ENCODE data around the gene MPRIP. TPM values are rescaled to one million over a fixed set of nuclear protein-coding genes. Genes with fewer than 3 reads are reported as not detected.
"Not testable (repeated sequence)": the region's sequence is repeated elsewhere in the genome, so short reads cannot be mapped to it uniquely, and the experiment has no call there.

The MPRIP gene
- polyA plus RNA-seq, 1 donor from 2014 or later: 47.3 TPM

DNA sequence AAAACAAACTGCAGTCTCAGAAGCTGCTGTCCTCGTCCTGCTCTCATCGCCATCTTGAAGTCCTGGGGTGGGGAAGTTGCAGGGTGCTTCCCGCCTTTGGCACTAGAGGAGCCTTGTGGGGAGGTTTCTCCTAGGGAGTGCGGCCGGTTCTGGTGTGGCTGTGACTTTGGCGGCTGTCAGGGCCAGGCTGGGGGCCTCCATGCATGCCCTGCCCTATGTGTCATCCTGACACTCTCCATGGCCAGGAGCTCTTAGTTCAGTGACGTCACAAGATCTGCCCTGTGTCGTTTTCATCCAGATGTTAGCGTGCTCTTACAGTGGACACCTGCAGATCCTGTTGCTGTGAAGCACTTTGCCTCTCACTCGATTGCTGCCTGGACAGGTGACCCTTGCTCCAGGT, 114.3 kb downstream of the MPRIP start:
- no peak overlapping the region for H3K4me3 ChIP-seq (ENCODE audit: low read length)
- H3K79me2 ChIP-seq (replicated peaks; ENCODE audit: insufficient read depth, low read length): no peaks in the 10 kb centered on the region
- TF ChIP-seq, protein P1, sequence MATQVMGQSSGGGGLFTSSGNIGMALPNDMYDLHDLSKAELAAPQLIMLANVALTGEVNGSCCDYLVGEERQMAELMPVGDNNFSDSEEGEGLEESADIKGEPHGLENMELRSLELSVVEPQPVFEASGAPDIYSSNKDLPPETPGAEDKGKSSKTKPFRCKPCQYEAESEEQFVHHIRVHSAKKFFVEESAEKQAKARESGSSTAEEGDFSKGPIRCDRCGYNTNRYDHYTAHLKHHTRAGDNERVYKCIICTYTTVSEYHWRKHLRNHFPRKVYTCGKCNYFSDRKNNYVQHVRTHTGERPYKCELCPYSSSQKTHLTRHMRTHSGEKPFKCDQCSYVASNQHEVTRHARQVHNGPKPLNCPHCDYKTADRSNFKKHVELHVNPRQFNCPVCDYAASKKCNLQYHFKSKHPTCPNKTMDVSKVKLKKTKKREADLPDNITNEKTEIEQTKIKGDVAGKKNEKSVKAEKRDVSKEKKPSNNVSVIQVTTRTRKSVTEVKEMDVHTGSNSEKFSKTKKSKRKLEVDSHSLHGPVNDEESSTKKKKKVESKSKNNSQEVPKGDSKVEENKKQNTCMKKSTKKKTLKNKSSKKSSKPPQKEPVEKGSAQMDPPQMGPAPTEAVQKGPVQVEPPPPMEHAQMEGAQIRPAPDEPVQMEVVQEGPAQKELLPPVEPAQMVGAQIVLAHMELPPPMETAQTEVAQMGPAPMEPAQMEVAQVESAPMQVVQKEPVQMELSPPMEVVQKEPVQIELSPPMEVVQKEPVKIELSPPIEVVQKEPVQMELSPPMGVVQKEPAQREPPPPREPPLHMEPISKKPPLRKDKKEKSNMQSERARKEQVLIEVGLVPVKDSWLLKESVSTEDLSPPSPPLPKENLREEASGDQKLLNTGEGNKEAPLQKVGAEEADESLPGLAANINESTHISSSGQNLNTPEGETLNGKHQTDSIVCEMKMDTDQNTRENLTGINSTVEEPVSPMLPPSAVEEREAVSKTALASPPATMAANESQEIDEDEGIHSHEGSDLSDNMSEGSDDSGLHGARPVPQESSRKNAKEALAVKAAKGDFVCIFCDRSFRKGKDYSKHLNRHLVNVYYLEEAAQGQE (IDR thresholded peaks at IDR 0.05; ENCODE audit: borderline replicate concordance): no peak
- TF ChIP-seq RAD21 (conservative IDR thresholded peaks at IDR 0.05) (no peak), SMC3 (conservative IDR thresholded peaks at IDR 0.05; ENCODE audit: poor library complexity) (no peak), EZH2 (IDR thresholded peaks at IDR 0.05; ENCODE audit: borderline replicate concordance, insufficient read depth, low read length, poor library complexity, severe bottlenecking) (no peak), TAF1 (IDR thresholded peaks at IDR 0.05; ENCODE audit: low read depth) (no peak), EP300 (conservative IDR thresholded peaks at IDR 0.05; ENCODE audit: poor library complexity, severe bottlenecking) (no peak), MXI1 (conservative IDR thresholded peaks at IDR 0.05; ENCODE audit: poor library complexity, severe bottlenecking) (no peak), POLR2AphosphoS5 (IDR thresholded peaks at IDR 0.05) (no peak)
- TF ChIP-seq, protein P2, sequence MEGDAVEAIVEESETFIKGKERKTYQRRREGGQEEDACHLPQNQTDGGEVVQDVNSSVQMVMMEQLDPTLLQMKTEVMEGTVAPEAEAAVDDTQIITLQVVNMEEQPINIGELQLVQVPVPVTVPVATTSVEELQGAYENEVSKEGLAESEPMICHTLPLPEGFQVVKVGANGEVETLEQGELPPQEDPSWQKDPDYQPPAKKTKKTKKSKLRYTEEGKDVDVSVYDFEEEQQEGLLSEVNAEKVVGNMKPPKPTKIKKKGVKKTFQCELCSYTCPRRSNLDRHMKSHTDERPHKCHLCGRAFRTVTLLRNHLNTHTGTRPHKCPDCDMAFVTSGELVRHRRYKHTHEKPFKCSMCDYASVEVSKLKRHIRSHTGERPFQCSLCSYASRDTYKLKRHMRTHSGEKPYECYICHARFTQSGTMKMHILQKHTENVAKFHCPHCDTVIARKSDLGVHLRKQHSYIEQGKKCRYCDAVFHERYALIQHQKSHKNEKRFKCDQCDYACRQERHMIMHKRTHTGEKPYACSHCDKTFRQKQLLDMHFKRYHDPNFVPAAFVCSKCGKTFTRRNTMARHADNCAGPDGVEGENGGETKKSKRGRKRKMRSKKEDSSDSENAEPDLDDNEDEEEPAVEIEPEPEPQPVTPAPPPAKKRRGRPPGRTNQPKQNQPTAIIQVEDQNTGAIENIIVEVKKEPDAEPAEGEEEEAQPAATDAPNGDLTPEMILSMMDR (IDR thresholded peaks at IDR 0.05; ENCODE audit: poor library complexity, severe bottlenecking): no peak
- H3K9me2 ChIP-seq (ENCODE audit: insufficient read depth, low read length): no peaks in the 10 kb centered on the region
- H3K27ac ChIP-seq (ENCODE audit: low read length): no peak overlapping the region
- no peaks in the 10 kb centered on the region for H3F3A ChIP-seq (ENCODE audit: insufficient read depth, low read length, poor library complexity, severe bottlenecking)
- no peak overlapping the region for H2AFZ ChIP-seq (ENCODE audit: low read depth, low read length)
- H3K9ac ChIP-seq (ENCODE audit: low read length): no peak overlapping the region
- H4K20me1 ChIP-seq (ENCODE audit: insufficient read depth): no peaks in the 10 kb centered on the region
- no peaks in the 10 kb centered on the region for H3K36me3 ChIP-seq (ENCODE audit: insufficient read depth, low read length)
- no peaks in the 10 kb centered on the region for H3K9me3 ChIP-seq (ENCODE audit: low read length)
- H3K27me3 ChIP-seq (ENCODE audit: insufficient read depth, low read depth, low read length): no peaks in the 10 kb centered on the region
- no peak overlapping the region for H3K4me2 ChIP-seq (ENCODE audit: low read length)

DNA sequence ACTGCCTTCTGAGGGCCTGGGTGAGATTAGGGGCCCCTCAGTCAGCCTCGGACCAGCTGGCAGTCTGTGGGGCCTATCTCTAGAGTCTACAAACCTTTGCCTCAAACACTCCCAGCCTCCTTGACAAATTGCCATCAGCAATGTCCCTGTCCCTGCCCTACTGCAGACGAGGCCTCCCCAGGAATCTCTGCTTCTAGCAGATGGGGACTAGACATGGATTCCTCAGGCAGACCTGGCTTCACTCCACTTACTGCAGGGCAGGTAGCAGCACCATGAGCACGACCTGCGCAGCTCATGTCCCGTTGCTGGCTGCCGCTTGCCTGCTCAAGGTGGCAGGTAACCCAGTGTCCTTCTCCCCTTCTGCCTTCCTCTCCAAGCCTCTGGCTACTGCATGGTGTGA, 114.8 kb downstream of the MPRIP start:
- no peak overlapping the region for H3K27ac ChIP-seq (ENCODE audit: low read length)
- no peaks in the 10 kb centered on the region for H4K20me1 ChIP-seq (ENCODE audit: insufficient read depth)
- H3K4me2 ChIP-seq (ENCODE audit: low read length): no peak overlapping the region
- H2AFZ ChIP-seq (ENCODE audit: low read depth, low read length): no peak overlapping the region
- H3K9me2 ChIP-seq (ENCODE audit: insufficient read depth, low read length): no peaks in the 10 kb centered on the region
- no peaks in the 10 kb centered on the region for H3K79me2 ChIP-seq (replicated peaks; ENCODE audit: insufficient read depth, low read length)
- H3K4me3 ChIP-seq (ENCODE audit: low read length): no peak overlapping the region
- no peak for TF ChIP-seq EP300 (conservative IDR thresholded peaks at IDR 0.05; ENCODE audit: poor library complexity, severe bottlenecking)
- TF ChIP-seq SMC3 (conservative IDR thresholded peaks at IDR 0.05; ENCODE audit: poor library complexity): no peak
- no peak for TF ChIP-seq POLR2AphosphoS5 (IDR thresholded peaks at IDR 0.05)
- TF ChIP-seq EZH2 (IDR thresholded peaks at IDR 0.05; ENCODE audit: borderline replicate concordance, insufficient read depth, low read length, poor library complexity, severe bottlenecking): no peak
- TF ChIP-seq RAD21 (conservative IDR thresholded peaks at IDR 0.05): no peak
- TF ChIP-seq, protein P2 (IDR thresholded peaks at IDR 0.05; ENCODE audit: poor library complexity, severe bottlenecking): no peak
- no peak for TF ChIP-seq TAF1 (IDR thresholded peaks at IDR 0.05; ENCODE audit: low read depth)
- TF ChIP-seq MXI1 (conservative IDR thresholded peaks at IDR 0.05; ENCODE audit: poor library complexity, severe bottlenecking): no peak
- TF ChIP-seq, protein P1 (IDR thresholded peaks at IDR 0.05; ENCODE audit: borderline replicate concordance): no peak
- no peaks in the 10 kb centered on the region for H3K27me3 ChIP-seq (ENCODE audit: insufficient read depth, low read depth, low read length)
- no peaks in the 10 kb centered on the region for H3K9me3 ChIP-seq (ENCODE audit: low read length)
- H3K36me3 ChIP-seq (ENCODE audit: insufficient read depth, low read length): no peaks in the 10 kb centered on the region
- H3K9ac ChIP-seq (ENCODE audit: low read length): no peak overlapping the region
- H3F3A ChIP-seq (ENCODE audit: insufficient read depth, low read length, poor library complexity, severe bottlenecking): no peaks in the 10 kb centered on the region

DNA sequence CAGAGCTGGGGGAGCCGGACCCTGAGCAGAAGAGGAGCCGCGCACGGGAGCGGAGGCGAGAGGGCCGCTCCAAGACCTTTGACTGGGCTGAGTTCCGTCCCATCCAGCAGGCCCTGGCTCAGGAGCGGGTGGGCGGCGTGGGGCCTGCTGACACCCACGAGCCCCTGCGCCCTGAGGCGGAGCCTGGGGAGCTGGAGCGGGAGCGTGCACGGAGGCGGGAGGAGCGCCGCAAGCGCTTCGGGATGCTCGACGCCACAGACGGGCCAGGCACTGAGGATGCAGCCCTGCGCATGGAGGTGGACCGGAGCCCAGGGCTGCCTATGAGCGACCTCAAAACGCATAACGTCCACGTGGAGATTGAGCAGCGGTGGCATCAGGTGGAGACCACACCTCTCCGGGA, 116.2 kb downstream of the MPRIP start:
- H4K20me1 ChIP-seq (ENCODE audit: insufficient read depth): not testable (repeated sequence)

More for the DNA sequence above, 116.2 kb downstream of the MPRIP start:
- not testable (repeated sequence) for H3K9me2 ChIP-seq (ENCODE audit: insufficient read depth, low read length); H3K79me2 ChIP-seq (replicated peaks; ENCODE audit: insufficient read depth, low read length); H3K27ac ChIP-seq (ENCODE audit: low read length); H3K4me3 ChIP-seq (ENCODE audit: low read length); H3K9ac ChIP-seq (ENCODE audit: low read length); H3K4me2 ChIP-seq (ENCODE audit: low read length); H3K9me3 ChIP-seq (ENCODE audit: low read length); H3K36me3 ChIP-seq (ENCODE audit: insufficient read depth, low read length); H3K27me3 ChIP-seq (ENCODE audit: insufficient read depth, low read depth, low read length); H2AFZ ChIP-seq (ENCODE audit: low read depth, low read length); H3F3A ChIP-seq (ENCODE audit: insufficient read depth, low read length, poor library complexity, severe bottlenecking)
